Upper lobe of left lung (tissue), 4 donors: ENCODE measurements around the gene APBB2.

Source experiments
- POLR2A ChIP-seq, 4 donors: fragments of 450-650 bp; IDR thresholded peaks; one replicate each; pipeline ENCODE4 v1.5.1; 2016 to 2017; ENCODE audit warnings: antibody characterized with exemption in 4 of 4, mild to moderate bottlenecking in 2 of 4
- POLR2AphosphoS5 ChIP-seq, 2 donors: sonication (generic); formaldehyde crosslinking; IDR thresholded peaks; one replicate each; pipeline ENCODE4 v1.5.1; 2017; ENCODE audit warnings: antibody characterized with exemption in 2 of 2
- TF ChIP-seq, protein P1 (sequence below), 6 experiments: fragments of 450-650 bp in 4 of 6; fragments of 200-600 bp in 2 of 6; sonication (generic) in 2 of 6; IDR thresholded peaks; one replicate each; pipeline ENCODE4 v1.5.1; 2016 to 2019; ENCODE audit warnings: antibody characterized with exemption in 6 of 6

GRCh38 chr4:40827758-40828157, 386.6 kb downstream of the APBB2 start:
- no peak for TF ChIP-seq POLR2A (IDR thresholded peaks at IDR 0.05)
- TF ChIP-seq, protein P1, sequence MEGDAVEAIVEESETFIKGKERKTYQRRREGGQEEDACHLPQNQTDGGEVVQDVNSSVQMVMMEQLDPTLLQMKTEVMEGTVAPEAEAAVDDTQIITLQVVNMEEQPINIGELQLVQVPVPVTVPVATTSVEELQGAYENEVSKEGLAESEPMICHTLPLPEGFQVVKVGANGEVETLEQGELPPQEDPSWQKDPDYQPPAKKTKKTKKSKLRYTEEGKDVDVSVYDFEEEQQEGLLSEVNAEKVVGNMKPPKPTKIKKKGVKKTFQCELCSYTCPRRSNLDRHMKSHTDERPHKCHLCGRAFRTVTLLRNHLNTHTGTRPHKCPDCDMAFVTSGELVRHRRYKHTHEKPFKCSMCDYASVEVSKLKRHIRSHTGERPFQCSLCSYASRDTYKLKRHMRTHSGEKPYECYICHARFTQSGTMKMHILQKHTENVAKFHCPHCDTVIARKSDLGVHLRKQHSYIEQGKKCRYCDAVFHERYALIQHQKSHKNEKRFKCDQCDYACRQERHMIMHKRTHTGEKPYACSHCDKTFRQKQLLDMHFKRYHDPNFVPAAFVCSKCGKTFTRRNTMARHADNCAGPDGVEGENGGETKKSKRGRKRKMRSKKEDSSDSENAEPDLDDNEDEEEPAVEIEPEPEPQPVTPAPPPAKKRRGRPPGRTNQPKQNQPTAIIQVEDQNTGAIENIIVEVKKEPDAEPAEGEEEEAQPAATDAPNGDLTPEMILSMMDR (IDR thresholded peaks at IDR 0.05) = no peak
- no peak for TF ChIP-seq POLR2AphosphoS5 (IDR thresholded peaks at IDR 0.05)
